ENCODE data around the gene BICC1. TPM values are rescaled to one million over a fixed set of nuclear protein-coding genes. Genes with fewer than 3 reads are reported as not detected.

BICC1 gene
- total and polyA plus RNA-seq, 2 donors (not counting 3 experiments of a cell fraction or from before 2014, with no cell fraction given): 0.06 to 0.29 TPM

GRCh38 chr10:58806323-58806722, 293.7 kb downstream of the BICC1 start:
- Histone ChIP-seq H2AFZ (ENCODE audit: low read depth, low read length) (no peak overlapping the region), H3K4me2 (ENCODE audit: insufficient read depth, low read length) (no peak overlapping the region), H3K36me3 (ENCODE audit: control insufficient read depth in 2 of 2, extremely low read depth in 1 of 2, insufficient read depth in 2 of 2, low read length in 2 of 2) (no peaks in the 10 kb centered on the region), H3K9me3 (replicated peaks; ENCODE audit: control insufficient read depth, insufficient read depth, low read length) (no peaks in the 10 kb centered on the region), H3K79me2 (ENCODE audit: control insufficient read depth, insufficient read depth, low read length) (no peaks in the 10 kb centered on the region), H4K20me1 (replicated peaks; ENCODE audit: control insufficient read depth, extremely low read depth, insufficient read depth, low read length) (no peaks in the 10 kb centered on the region), H3K9me1 (replicated peaks; ENCODE audit: control insufficient read depth, extremely low read depth, insufficient read depth, low read length) (no peaks in the 10 kb centered on the region), H3K9ac (replicated peaks; ENCODE audit: extremely low read depth, insufficient read depth, low read length) (no peak overlapping the region), H3K4me3 (replicated peaks in 1 of 3; ENCODE audit: insufficient read depth in 1 of 3, low read depth in 1 of 3, low read length in 3 of 3) (no peak overlapping the region), H3K4me1 (ENCODE audit: control insufficient read depth, extremely low read depth, insufficient read depth, low read length) (no peaks in the 10 kb centered on the region), H3K27ac (ENCODE audit: insufficient read depth, low read depth, low read length) (no peak overlapping the region), H3K27me3 (ENCODE audit: control insufficient read depth in 2 of 2, insufficient read depth in 2 of 2, low read length in 2 of 2) (no peaks in the 10 kb centered on the region)
- BruUV-seq (replicated peaks): no TSS peak
- intact Hi-C loops (cut with micrococcal nuclease): no loop called here
- CTCF ChIA-PET: no interaction called here
- DNase-seq (ENCODE audit: low read depth, low spot score) (no peak), FAIRE-seq (no peak)
- POLR2A ChIA-PET: no interaction called here
- no peak for TF ChIP-seq POLR2A (IDR thresholded peaks at IDR 0.05; ENCODE audit: low read depth, low read length)
- dilution Hi-C loops (cut with MboI; ENCODE audit: extremely low pct_ligation_motif_present, low sequenced_read_pairs): no loop called here

GRCh38 chr10:58806970-58807628, 294.4 kb downstream of the BICC1 start:
- Histone ChIP-seq H3K9me3 (replicated peaks; ENCODE audit: control insufficient read depth, insufficient read depth, low read length) (no peaks in the 10 kb centered on the region), H3K27me3 (ENCODE audit: control insufficient read depth in 2 of 2, insufficient read depth in 2 of 2, low read length in 2 of 2) (no peaks in the 10 kb centered on the region), H3K4me3 (replicated peaks in 1 of 3; ENCODE audit: insufficient read depth in 1 of 3, low read depth in 1 of 3, low read length in 3 of 3) (no peak overlapping the region), H3K4me1 (ENCODE audit: control insufficient read depth, extremely low read depth, insufficient read depth, low read length) (no peaks in the 10 kb centered on the region), H3K79me2 (ENCODE audit: control insufficient read depth, insufficient read depth, low read length) (no peaks in the 10 kb centered on the region), H3K9ac (replicated peaks; ENCODE audit: extremely low read depth, insufficient read depth, low read length) (no peak overlapping the region), H3K4me2 (ENCODE audit: insufficient read depth, low read length) (no peak overlapping the region), H3K9me1 (replicated peaks; ENCODE audit: control insufficient read depth, extremely low read depth, insufficient read depth, low read length) (no peaks in the 10 kb centered on the region), H3K27ac (ENCODE audit: insufficient read depth, low read depth, low read length) (no peak overlapping the region), H2AFZ (ENCODE audit: low read depth, low read length) (no peak overlapping the region), H4K20me1 (replicated peaks; ENCODE audit: control insufficient read depth, extremely low read depth, insufficient read depth, low read length) (no peaks in the 10 kb centered on the region), H3K36me3 (ENCODE audit: control insufficient read depth in 2 of 2, extremely low read depth in 1 of 2, insufficient read depth in 2 of 2, low read length in 2 of 2) (no peaks in the 10 kb centered on the region)
- no peak for DNase-seq (ENCODE audit: low read depth, low spot score)
- FAIRE-seq: no peak
- CTCF ChIA-PET: no interaction called here
- no TSS peak for BruUV-seq (replicated peaks)
- intact Hi-C loops (cut with micrococcal nuclease): no loop called here
- POLR2A ChIA-PET: no interaction called here
- no peak for TF ChIP-seq CTCF (IDR thresholded peaks at IDR 0.05; ENCODE audit: extremely low read depth in 1 of 2, insufficient read depth in 1 of 2, low read depth in 1 of 2, low read length in 2 of 2)
- TF ChIP-seq MYC (IDR thresholded peaks at IDR 0.05; ENCODE audit: low read depth, low read length): no peak
- dilution Hi-C loops (cut with MboI; ENCODE audit: extremely low pct_ligation_motif_present, low sequenced_read_pairs): no loop called here
